SK-N-SH (cell line): Measurements from ENCODE around the gene VIM. TPM values are rescaled to one million over a fixed set of nuclear protein-coding genes. Genes with fewer than 3 reads are reported as not detected.

Experiments
- CTCF ChIA-PET: fragments of 300-600, 350-600 bp; formaldehyde crosslinking; extraction: SDS; loops from one replicate; lab custom pipeline; 2021; lab: Yijun Ruan, JAX
- POLR2A ChIA-PET: fragments of 350-600 bp; sonication (Branson Sonifier 250); formaldehyde crosslinking; extraction: SDS; loops from one replicate; lab custom pipeline; 2020; ENCODE audit warnings: antibody characterized with exemption, inconsistent platforms; lab: Yijun Ruan, JAX
- DNase-seq: peaks from one replicate; pipeline ENCODE4 v3.0.0; 2012
- H2AFZ ChIP-seq: fragments of 200-600 bp; sonication (generic); 2 replicates; pipeline ENCODE4 v1.8.1; 2016; ENCODE audit warnings: antibody characterized with exemption, mild to moderate bottlenecking, low read depth
- H3F3A ChIP-seq: fragments of 200-600 bp; sonication (generic); replicated peaks from 2 replicates; pipeline ENCODE3; 2016; ENCODE audit warnings: antibody characterized with exemption, mild to moderate bottlenecking; ENCODE audit not compliant: insufficient read depth
- H3K27ac ChIP-seq, 2 experiments: fragments of 200-500 bp in 1 of 2; fragments of 200-600 bp in 1 of 2; sonication (Bioruptor generic) in 1 of 2; sonication (generic), shearing (Covaris generic) in 1 of 2; 2 replicates each; pipeline versions ENCODE4 v1.5.1 to v1.6.1; 2014 to 2016; ENCODE audit warnings: low read depth in 2 of 2, inconsistent platforms in 1 of 2, low read length in 1 of 2, mild to moderate bottlenecking in 1 of 2, mixed read lengths in 1 of 2
- H3K27me3 ChIP-seq: fragments of 200-600 bp; sonication (generic), shearing (Covaris generic); 2 replicates; pipeline ENCODE4 v1.6.1; 2016; ENCODE audit warnings: mixed run types; ENCODE audit not compliant: insufficient read depth
- H3K36me3 ChIP-seq, 2 experiments: fragments of 200-500 bp in 1 of 2; fragments of 200-600 bp in 1 of 2; sonication (Bioruptor generic) in 1 of 2; sonication (generic) in 1 of 2; replicated peaks in 1 of 2; 2 replicates each; pipeline versions ENCODE3 to v1.5.1; 2014 to 2016; ENCODE audit warnings: low read length in 1 of 2, mild to moderate bottlenecking in 1 of 2; ENCODE audit not compliant: insufficient read depth in 2 of 2, control insufficient read depth in 1 of 2
- H3K4me1 ChIP-seq, 2 experiments: fragments of 200-500 bp in 1 of 2; fragments of 200-600 bp in 1 of 2; sonication (Bioruptor generic) in 1 of 2; sonication (generic), shearing (Covaris generic) in 1 of 2; 2 replicates each; pipeline versions ENCODE4 v1.5.1 to v1.6.1; 2014 to 2016; ENCODE audit warnings: low read depth in 1 of 2, low read length in 1 of 2, mixed run types in 1 of 2; ENCODE audit not compliant: insufficient read depth in 2 of 2, control insufficient read depth in 1 of 2
- H3K4me2 ChIP-seq: fragments of 200-600 bp; sonication (generic), shearing (Covaris generic); 2 replicates; pipeline ENCODE4 v1.6.1; 2017; ENCODE audit warnings: mixed run types
- H3K4me3 ChIP-seq, 2 experiments: fragments of 200-500 bp in 1 of 2; fragments of 200-600 bp in 1 of 2; sonication (Bioruptor generic) in 1 of 2; sonication (generic), shearing (Covaris generic) in 1 of 2; 2 replicates each; pipeline versions ENCODE4 v1.5.1 to v1.8.1; 2014 to 2016; ENCODE audit warnings: low read depth in 2 of 2, inconsistent platforms in 1 of 2, low read length in 1 of 2, mild to moderate bottlenecking in 1 of 2, mixed read lengths in 1 of 2, moderate library complexity in 1 of 2
- H3K79me2 ChIP-seq: fragments of 200-600 bp; sonication (generic); 2 replicates; pipeline ENCODE4 v1.8.1; 2017; ENCODE audit warnings: mild to moderate bottlenecking; ENCODE audit not compliant: insufficient read depth
- H3K9ac ChIP-seq: fragments of 200-600 bp; sonication (generic); 2 replicates; pipeline ENCODE4 v1.6.1; 2017; ENCODE audit warnings: mixed run types
- H3K9me2 ChIP-seq: fragments of 200-600 bp; sonication (generic); 2 replicates; pipeline ENCODE4 v1.6.1; 2017; ENCODE audit warnings: mixed run types
- H3K9me3 ChIP-seq: fragments of 200-600 bp; sonication (generic); 2 replicates; pipeline ENCODE4 v1.6.1; 2017; ENCODE audit warnings: mixed run types, mild to moderate bottlenecking, moderate library complexity
- H4K20me1 ChIP-seq: fragments of 200-600 bp; sonication (generic); 2 replicates; pipeline ENCODE4 v1.6.1; 2017; ENCODE audit warnings: mild to moderate bottlenecking, mixed run types; ENCODE audit not compliant: insufficient read depth
- EZH2phosphoT487 ChIP-seq: fragments of 200-600 bp; sonication (generic); IDR thresholded peaks from 2 replicates; pipeline ENCODE4 v1.6.1; 2017; ENCODE audit warnings: low read depth, mixed run types, mild to moderate bottlenecking, antibody characterized with exemption, moderate library complexity, borderline replicate concordance
- JUND ChIP-seq: IDR thresholded peaks from 2 replicates; pipeline ENCODE4 v1.4.0; 2012
- TEAD4 ChIP-seq: IDR thresholded peaks from 2 replicates; pipeline ENCODE4 v1.4.0; 2012; ENCODE audit warnings: mild to moderate bottlenecking, borderline replicate concordance; ENCODE audit not compliant: insufficient read depth
- WGBS: methylation state at CpG from one replicate; pipeline ENCODE4 v1.1.6; 2017; ENCODE audit warnings: low lambda C conversion rate; 5-methylcytosine and 5-hydroxymethylcytosine counted together
- polyA plus RNA-seq, 3 experiments: library from polyadenylated mRNA; depleted of rRNA; stranded (reverse); fragments of >200 nt; gene quantifications; 2 replicates each; pipeline ENCODE4 v1.2.3, GENCODE V29; 2012
- TF ChIP-seq, protein P1 (sequence below): IDR thresholded peaks from 2 replicates; pipeline ENCODE4 v1.6.1; 2012; ENCODE audit warnings: mild to moderate bottlenecking, low read depth, low read length, moderate library complexity
- TF ChIP-seq, protein P2 (sequence below): fragments of 150-350 bp; IDR thresholded peaks from 2 replicates; pipeline ENCODE4 v1.6.1; 2016; ENCODE audit warnings: mild to moderate bottlenecking, low read depth, low read length

Gene VIM
- polyA plus RNA-seq, 1 of the 3 experiments (the other 2 are of a cell fraction) = 5,016 TPM

DNA sequence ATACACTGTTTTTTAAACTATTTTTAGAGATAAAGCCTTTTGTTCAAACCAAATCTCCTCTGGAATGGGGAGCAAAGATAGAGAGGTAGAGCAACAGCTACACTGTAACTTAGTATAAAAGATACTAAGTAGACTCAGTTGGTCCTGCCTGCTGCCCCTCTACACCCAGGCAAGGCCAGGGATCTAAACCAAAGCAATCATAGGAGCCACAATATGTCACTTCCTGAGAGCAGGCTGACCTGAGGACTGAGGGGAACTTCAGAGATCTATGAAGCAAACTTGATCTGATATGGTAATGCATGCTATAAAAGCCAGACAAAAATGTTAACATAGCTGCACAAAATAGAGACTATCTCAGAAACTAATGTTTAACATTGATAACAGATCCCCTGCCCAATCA lies 19.6 kb upstream of the VIM start:
- DNase-seq = no peak
- Histone ChIP-seq H3K4me2 (peak overlapping the region; percentile 30), H3K9ac (peak overlapping the region; percentile 79; the same call in 1 of the 2 replicates), H2AFZ (peak overlapping the region; percentile 7; the same call in 1 of the 2 replicates), H3K36me3 (no peaks in the 10 kb centered on the region), H4K20me1 (no peaks in the 10 kb centered on the region), H3K9me3 (no peaks in the 10 kb centered on the region), H3K27me3 (no peaks in the 10 kb centered on the region), H3K4me3 (no peak overlapping the region), H3K27ac (peak overlapping the region in 1 of 2 experiments; percentile 98; a peak in 2 of 4 replicates), H3K9me2 (no peaks in the 10 kb centered on the region), H3K4me1 (peaks cover 0 to 48% of the 10 kb centered on the region in 2 experiments; a peak in 2 of 4 replicates), H3F3A (peaks cover 49% of the 10 kb centered on the region), H3K79me2 (peaks cover 43% of the 10 kb centered on the region)
- TF ChIP-seq JUND (no peak), EZH2phosphoT487 (no peak), TEAD4 (no peak)
- ChIA-PET POLR2A (no interaction called here), CTCF (interaction anchor here (0.6 kb wide), 1 partner anchor 74 kb away, joined by 3 read pairs; no protein-coding TSS in a partner anchor)

DNA sequence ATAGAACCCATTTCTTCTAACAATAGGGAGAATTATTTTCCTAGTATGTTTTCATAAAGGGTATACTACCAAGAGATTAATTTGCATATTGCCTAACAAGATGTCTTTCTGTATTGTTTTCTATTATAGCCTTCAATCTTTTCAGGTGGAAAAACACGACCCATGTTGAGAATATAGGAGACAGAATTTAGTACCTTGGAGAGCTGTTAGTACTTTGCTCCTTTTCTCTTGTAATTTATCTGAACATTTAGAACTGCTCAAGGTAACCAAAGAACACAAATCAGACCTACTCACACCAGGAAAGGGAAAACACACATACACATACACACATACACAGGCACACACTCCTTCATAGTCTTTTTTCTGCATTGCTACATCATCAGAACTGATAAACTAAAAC lies 18.7 kb upstream of the VIM start:
- TF ChIP-seq, protein P1, sequence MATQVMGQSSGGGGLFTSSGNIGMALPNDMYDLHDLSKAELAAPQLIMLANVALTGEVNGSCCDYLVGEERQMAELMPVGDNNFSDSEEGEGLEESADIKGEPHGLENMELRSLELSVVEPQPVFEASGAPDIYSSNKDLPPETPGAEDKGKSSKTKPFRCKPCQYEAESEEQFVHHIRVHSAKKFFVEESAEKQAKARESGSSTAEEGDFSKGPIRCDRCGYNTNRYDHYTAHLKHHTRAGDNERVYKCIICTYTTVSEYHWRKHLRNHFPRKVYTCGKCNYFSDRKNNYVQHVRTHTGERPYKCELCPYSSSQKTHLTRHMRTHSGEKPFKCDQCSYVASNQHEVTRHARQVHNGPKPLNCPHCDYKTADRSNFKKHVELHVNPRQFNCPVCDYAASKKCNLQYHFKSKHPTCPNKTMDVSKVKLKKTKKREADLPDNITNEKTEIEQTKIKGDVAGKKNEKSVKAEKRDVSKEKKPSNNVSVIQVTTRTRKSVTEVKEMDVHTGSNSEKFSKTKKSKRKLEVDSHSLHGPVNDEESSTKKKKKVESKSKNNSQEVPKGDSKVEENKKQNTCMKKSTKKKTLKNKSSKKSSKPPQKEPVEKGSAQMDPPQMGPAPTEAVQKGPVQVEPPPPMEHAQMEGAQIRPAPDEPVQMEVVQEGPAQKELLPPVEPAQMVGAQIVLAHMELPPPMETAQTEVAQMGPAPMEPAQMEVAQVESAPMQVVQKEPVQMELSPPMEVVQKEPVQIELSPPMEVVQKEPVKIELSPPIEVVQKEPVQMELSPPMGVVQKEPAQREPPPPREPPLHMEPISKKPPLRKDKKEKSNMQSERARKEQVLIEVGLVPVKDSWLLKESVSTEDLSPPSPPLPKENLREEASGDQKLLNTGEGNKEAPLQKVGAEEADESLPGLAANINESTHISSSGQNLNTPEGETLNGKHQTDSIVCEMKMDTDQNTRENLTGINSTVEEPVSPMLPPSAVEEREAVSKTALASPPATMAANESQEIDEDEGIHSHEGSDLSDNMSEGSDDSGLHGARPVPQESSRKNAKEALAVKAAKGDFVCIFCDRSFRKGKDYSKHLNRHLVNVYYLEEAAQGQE = peak; percentile 71; the same call in 1 of the 2 replicates
- TF ChIP-seq, protein P2, sequence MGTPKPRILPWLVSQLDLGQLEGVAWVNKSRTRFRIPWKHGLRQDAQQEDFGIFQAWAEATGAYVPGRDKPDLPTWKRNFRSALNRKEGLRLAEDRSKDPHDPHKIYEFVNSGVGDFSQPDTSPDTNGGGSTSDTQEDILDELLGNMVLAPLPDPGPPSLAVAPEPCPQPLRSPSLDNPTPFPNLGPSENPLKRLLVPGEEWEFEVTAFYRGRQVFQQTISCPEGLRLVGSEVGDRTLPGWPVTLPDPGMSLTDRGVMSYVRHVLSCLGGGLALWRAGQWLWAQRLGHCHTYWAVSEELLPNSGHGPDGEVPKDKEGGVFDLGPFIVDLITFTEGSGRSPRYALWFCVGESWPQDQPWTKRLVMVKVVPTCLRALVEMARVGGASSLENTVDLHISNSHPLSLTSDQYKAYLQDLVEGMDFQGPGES = no peak
- TF ChIP-seq, all 33 proteins: peak for 1
- peak overlapping the region; percentile 76 to 98; a peak in 3 of 4 replicates for H3K27ac ChIP-seq
- peak overlapping the region; percentile 69 for H3K4me2 ChIP-seq
- H4K20me1 ChIP-seq = no peaks in the 10 kb centered on the region
- H3K27me3 ChIP-seq = no peaks in the 10 kb centered on the region
- peak overlapping the region; percentile 63; the same call in 1 of the 2 replicates for H3K9ac ChIP-seq
- peaks cover 57% of the 10 kb centered on the region for H3F3A ChIP-seq
- peaks cover 0 to 56% of the 10 kb centered on the region in 2 experiments; a peak in 3 of 4 replicates for H3K4me1 ChIP-seq
- POLR2A ChIA-PET = no interaction called here
- no peaks in the 10 kb centered on the region for H3K9me3 ChIP-seq
- CTCF ChIA-PET = no interaction called here
- H2AFZ ChIP-seq = no peak overlapping the region
- DNase-seq = no peak
- H3K36me3 ChIP-seq = no peaks in the 10 kb centered on the region
- H3K4me3 ChIP-seq = no peak overlapping the region
- H3K79me2 ChIP-seq = peaks cover 48% of the 10 kb centered on the region
- H3K9me2 ChIP-seq = no peaks in the 10 kb centered on the region
- 92% methylated on average over 1 of the region's 1 CpG for WGBS
